Lung (tissue), 12 donors: ENCODE measurements around the gene PLA2G4A. TPM values are rescaled to one million over a fixed set of nuclear protein-coding genes. Genes with fewer than 3 reads are reported as not detected.

ENCODE experiments used
- ATAC-seq: fragments of 200-7000 bp; cut with Tn5 transposase; one replicate; pipeline ENCODE4 v1.9.1; 2020; ENCODE audit warnings: moderate number of reproducible peaks; ENCODE audit not compliant: insufficient read depth, low FRiP score
- DNase-seq, 3 donors: peaks; one replicate each; pipeline ENCODE4 v3.0.0-alpha.2; 2013 to 2017
- H3K27ac ChIP-seq, 2 donors: one replicate each; pipeline ENCODE4 v1.5.1; 2013; ENCODE audit warnings: mild to moderate bottlenecking in 2 of 2, moderate library complexity in 2 of 2, control low read depth in 1 of 2, inconsistent platforms in 1 of 2, low read depth in 1 of 2, low read length in 1 of 2
- H3K27me3 ChIP-seq, 3 donors: one replicate each; pipeline ENCODE4 v1.5.1; 2013; ENCODE audit warnings: low read length in 2 of 3; ENCODE audit not compliant: control insufficient read depth in 3 of 3, insufficient read depth in 3 of 3
- H3K36me3 ChIP-seq, 4 donors: one replicate each; pipeline ENCODE4 v1.5.1; 2013; ENCODE audit warnings: low read length in 4 of 4, mild to moderate bottlenecking in 1 of 4, moderate library complexity in 1 of 4; ENCODE audit not compliant: control insufficient read depth in 4 of 4, insufficient read depth in 4 of 4
- H3K4me1 ChIP-seq, 5 donors: one replicate each; pipeline ENCODE4 v1.5.1; 2013; ENCODE audit warnings: low read length in 5 of 5, mild to moderate bottlenecking in 2 of 5, moderate library complexity in 1 of 5; ENCODE audit not compliant: control insufficient read depth in 5 of 5, insufficient read depth in 5 of 5
- H3K4me3 ChIP-seq: one replicate; pipeline ENCODE4 v1.5.1; 2013; ENCODE audit warnings: mild to moderate bottlenecking, control low read depth, moderate library complexity
- H3K9ac ChIP-seq, 2 donors: one replicate each; pipeline ENCODE4 v1.5.1; 2013; ENCODE audit warnings: low read length in 2 of 2, control low read depth in 1 of 2; ENCODE audit not compliant: insufficient read depth in 1 of 2
- H3K9me3 ChIP-seq, 4 donors: one replicate each; pipeline ENCODE4 v1.5.1; 2013; ENCODE audit warnings: low read length in 3 of 4, mild to moderate bottlenecking in 1 of 4, moderate library complexity in 1 of 4; ENCODE audit not compliant: control insufficient read depth in 4 of 4, insufficient read depth in 3 of 4
- WGBS, 2 donors: extraction: QIAGEN DNeasy Blood & Tissue Kit; methylation state at CpG; one replicate each; pipeline ENCODE4 v1.1.7; 2013; 5-methylcytosine and 5-hydroxymethylcytosine counted together
- polyA plus RNA-seq, 2 donors: library from polyadenylated mRNA; stranded (reverse); fragments of 200-250 nt; gene quantifications; one replicate each; pipeline ENCODE4 v1.2.1, GENCODE V29; 2013
- total RNA-seq, 2 donors: library from RNA; depleted of rRNA in 1 of 2; stranded (reverse); fragments of >200 nt in 1 of 2; gene quantifications; one replicate each; pipeline ENCODE4 v1.2.1, GENCODE V29; 2014 to 2021
- TF ChIP-seq, protein P1 (sequence below): IDR thresholded peaks from 2 replicates; pipeline ENCODE4 v1.5.1; 2012; ENCODE audit warnings: mild to moderate bottlenecking; ENCODE audit errors: control extremely low read depth, extremely low read depth
- donor health status: control.
- donor health status: control.
- donor health status: Bipolar disorder and iron deficiency.
- donor health status: healthy.
- donor health status: DM: yes; HTN: yes; CAD: no.

PLA2G4A gene
- total and polyA plus RNA-seq, 4 donors = 2.5 to 8.1 (median 6.4) TPM

DNA sequence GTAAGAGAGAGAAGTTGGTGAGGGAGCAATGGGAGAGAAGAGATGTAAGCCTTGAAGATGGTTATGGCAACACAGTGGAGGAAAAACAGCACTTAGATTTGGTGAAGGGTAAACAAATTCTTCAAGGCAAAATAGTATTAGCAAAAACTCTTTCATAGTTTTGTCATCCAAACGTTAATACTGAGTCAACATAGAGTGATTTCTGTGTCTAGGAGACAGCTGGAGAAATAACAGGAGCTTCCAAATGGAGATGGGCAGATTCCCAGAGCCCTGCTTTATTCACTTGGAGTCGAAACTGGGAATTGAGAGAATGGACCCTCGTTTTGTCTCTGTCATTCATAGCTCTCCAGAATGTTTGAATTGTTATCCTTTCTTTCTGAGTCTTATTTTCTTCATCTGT lies 68.3 kb downstream of the PLA2G4A start:
- TF ChIP-seq, protein P1, sequence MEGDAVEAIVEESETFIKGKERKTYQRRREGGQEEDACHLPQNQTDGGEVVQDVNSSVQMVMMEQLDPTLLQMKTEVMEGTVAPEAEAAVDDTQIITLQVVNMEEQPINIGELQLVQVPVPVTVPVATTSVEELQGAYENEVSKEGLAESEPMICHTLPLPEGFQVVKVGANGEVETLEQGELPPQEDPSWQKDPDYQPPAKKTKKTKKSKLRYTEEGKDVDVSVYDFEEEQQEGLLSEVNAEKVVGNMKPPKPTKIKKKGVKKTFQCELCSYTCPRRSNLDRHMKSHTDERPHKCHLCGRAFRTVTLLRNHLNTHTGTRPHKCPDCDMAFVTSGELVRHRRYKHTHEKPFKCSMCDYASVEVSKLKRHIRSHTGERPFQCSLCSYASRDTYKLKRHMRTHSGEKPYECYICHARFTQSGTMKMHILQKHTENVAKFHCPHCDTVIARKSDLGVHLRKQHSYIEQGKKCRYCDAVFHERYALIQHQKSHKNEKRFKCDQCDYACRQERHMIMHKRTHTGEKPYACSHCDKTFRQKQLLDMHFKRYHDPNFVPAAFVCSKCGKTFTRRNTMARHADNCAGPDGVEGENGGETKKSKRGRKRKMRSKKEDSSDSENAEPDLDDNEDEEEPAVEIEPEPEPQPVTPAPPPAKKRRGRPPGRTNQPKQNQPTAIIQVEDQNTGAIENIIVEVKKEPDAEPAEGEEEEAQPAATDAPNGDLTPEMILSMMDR = no peak
- no peak overlapping the region for H3K9ac ChIP-seq
- ATAC-seq = no peak
- no peaks in the 10 kb centered on the region for H3K9me3 ChIP-seq
- H3K27me3 ChIP-seq = no peaks in the 10 kb centered on the region
- no peaks in the 10 kb centered on the region for H3K4me1 ChIP-seq
- WGBS, 2 donors = 64 to 80% methylated on average over 3 of the region's 3 CpGs
- H3K36me3 ChIP-seq = no peaks in the 10 kb centered on the region
- DNase-seq = no peak
- no peak overlapping the region for H3K4me3 ChIP-seq
- H3K27ac ChIP-seq = peak overlapping the region in 1 of 2 donors; percentile 60

DNA sequence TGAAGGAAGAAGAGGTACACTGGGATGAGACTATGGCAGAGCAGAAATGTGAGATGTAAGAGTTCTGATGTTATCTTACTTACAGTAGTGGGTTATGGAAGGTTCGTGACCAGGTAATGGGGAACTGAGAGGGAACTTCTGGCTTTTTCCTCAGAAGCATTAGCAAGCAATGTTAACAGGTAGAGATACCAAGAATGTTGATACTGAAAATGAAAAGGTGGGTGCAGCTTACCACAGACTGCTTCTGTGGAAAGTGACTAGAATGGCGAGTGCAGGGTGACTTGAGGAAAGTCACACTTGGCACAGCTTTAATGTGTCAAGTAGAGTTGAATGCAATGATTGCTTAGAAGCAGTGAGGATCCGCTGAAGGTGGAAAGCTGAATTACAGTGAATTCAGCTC lies 70.8 kb downstream of the PLA2G4A start:
- Histone ChIP-seq H3K4me1 (no peaks in the 10 kb centered on the region), H3K36me3 (no peaks in the 10 kb centered on the region), H3K4me3 (no peak overlapping the region), H3K9ac (no peak overlapping the region), H3K27me3 (no peaks in the 10 kb centered on the region), H3K27ac (no peak overlapping the region), H3K9me3 (no peaks in the 10 kb centered on the region)
- DNase-seq (no peak), ATAC-seq (no peak)
- WGBS, 2 donors = 86 to 88% methylated on average over 3 of the region's 3 CpGs
- TF ChIP-seq, protein P1 = no peak

DNA sequence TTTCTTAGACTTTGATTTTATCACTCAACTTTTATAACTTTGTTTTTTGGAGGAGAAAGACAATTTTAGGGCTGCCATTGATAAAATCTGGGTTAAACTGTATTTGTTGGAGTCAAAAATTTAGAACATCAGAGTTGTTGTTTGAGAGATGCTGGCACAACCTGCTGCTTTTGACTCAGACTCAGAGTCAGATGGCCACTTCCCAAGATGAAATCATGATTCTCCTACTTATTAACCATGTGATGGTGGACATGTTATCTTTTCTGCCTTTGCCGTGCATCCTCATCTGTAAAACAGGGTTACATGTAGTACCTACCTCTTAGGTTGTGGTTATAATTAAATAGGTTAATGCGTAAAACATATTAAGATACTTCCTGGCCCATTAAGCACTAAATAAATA lies 71.2 kb downstream of the PLA2G4A start:
- no peaks in the 10 kb centered on the region for H3K4me1 ChIP-seq
- H3K27ac ChIP-seq = no peak overlapping the region
- 94% methylated on average over 2 of the region's 2 CpGs for WGBS, 2 donors
- H3K9me3 ChIP-seq = no peaks in the 10 kb centered on the region
- no peaks in the 10 kb centered on the region for H3K36me3 ChIP-seq
- DNase-seq (no peak), ATAC-seq (no peak)
- no peak overlapping the region for H3K9ac ChIP-seq
- no peaks in the 10 kb centered on the region for H3K27me3 ChIP-seq
- no peak overlapping the region for H3K4me3 ChIP-seq
- TF ChIP-seq, protein P1 = no peak

DNA sequence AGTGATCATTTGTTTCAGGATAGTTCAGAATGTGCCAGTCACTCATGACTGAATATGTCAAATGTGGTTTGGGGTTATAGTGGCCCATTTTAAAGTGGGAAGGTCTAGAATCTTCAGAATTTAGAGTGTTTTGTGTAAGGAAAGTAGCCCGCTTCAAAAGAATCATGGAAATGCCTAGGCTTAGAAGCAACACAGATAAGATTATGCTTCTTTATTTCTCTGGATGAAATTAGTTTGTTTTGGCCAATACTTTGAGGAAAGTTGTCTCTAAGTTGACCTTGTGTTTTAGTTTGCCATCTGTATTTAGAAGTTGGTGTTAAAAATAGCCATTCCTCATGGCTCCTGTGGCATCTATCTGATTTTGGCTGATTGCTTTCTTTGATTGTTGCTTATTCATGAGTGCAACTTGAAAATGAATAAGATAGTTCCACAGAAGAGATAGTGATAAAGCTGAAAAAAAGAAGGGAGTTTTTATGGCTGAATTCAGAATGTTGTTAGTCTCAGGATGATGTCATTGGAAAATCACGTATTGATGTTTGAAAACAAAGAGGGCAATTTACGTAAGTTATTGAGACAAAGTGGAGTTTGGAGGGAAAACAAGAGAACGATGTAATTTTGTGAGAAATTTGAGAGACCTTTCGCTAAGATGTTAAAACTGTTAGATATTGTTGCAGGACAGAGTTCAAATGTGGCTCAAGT lies 71.9 kb downstream of the PLA2G4A start:
- no peaks in the 10 kb centered on the region for H3K4me1 ChIP-seq
- H3K27ac ChIP-seq = peak overlapping the region in 1 of 2 donors; percentile 9
- H3K9me3 ChIP-seq = no peaks in the 10 kb centered on the region
- ATAC-seq (no peak), DNase-seq (no peak)
- no peaks in the 10 kb centered on the region for H3K36me3 ChIP-seq
- no peaks in the 10 kb centered on the region for H3K27me3 ChIP-seq
- no peak overlapping the region for H3K9ac ChIP-seq
- H3K4me3 ChIP-seq = no peak overlapping the region
- TF ChIP-seq, protein P1 = no peak
- WGBS, 2 donors = 90 to 97% methylated on average over 5 of the region's 5 CpGs
